PC-3 (cell line): Measurements from ENCODE around the gene PARP12. TPM values are rescaled to one million over a fixed set of nuclear protein-coding genes. Genes with fewer than 3 reads are reported as not detected.

Experiments used
- ATAC-seq: fragments of 200-7000 bp; cut with Tn5 transposase; 2 replicates; pipeline ENCODE4 v1.9.1; 2020; ENCODE audit warnings: mild to moderate bottlenecking, moderate library complexity
- BruUV-seq: library from RNA; stranded (reverse); fragments of 400-500 nt; replicated peaks from 2 replicates; lab custom pipeline; 2021; lab: Mats Ljungman, UMichigan
- CTCF ChIA-PET: fragments of 300-600 bp; sonication (Branson Sonifier 250); formaldehyde crosslinking; loops from one replicate; lab custom pipeline; 2022; ENCODE audit warnings: antibody characterized with exemption; lab: Charles Lee
- POLR2A ChIA-PET: fragments of 300-600 bp; sonication (Branson Sonifier 250); formaldehyde crosslinking; loops from one replicate; lab custom pipeline; 2022; ENCODE audit warnings: antibody characterized with exemption; ENCODE audit not compliant: unreplicated experiment; lab: Charles Lee
- DNase-seq: peaks from one replicate; pipeline ENCODE4 v3.0.0-alpha.2; 2015
- H2AFZ ChIP-seq: fragments of 300-600 bp; sonication (generic); 2 replicates; pipeline ENCODE4 v1.6.0; 2016; ENCODE audit warnings: antibody characterized with exemption, low read length
- H3F3A ChIP-seq: fragments of 300-600 bp; sonication (generic); one replicate; pipeline ENCODE4 v1.6.0; 2017; ENCODE audit warnings: antibody characterized with exemption, low read length, control low read depth, mild to moderate bottlenecking; ENCODE audit not compliant: unreplicated experiment
- H3K27ac ChIP-seq: fragments of 300-600 bp; sonication (generic); 2 replicates; pipeline ENCODE4 v1.5.1; 2016; ENCODE audit warnings: mild to moderate bottlenecking, low read length
- H3K27me3 ChIP-seq: fragments of 300-600 bp; sonication (generic); 2 replicates; pipeline ENCODE4 v1.6.1; 2016; ENCODE audit warnings: low read length, mixed read lengths
- H3K36me3 ChIP-seq: fragments of 300-600 bp; sonication (generic); 2 replicates; pipeline ENCODE4 v1.6.1; 2016; ENCODE audit warnings: low read depth, mixed run types, low read length, mixed read lengths
- H3K4me1 ChIP-seq: fragments of 300-600 bp; sonication (generic); 2 replicates; pipeline ENCODE4 v1.5.1; 2016; ENCODE audit warnings: low read length; ENCODE audit not compliant: insufficient read depth
- H3K4me2 ChIP-seq: fragments of 300-600 bp; sonication (generic); 2 replicates; pipeline ENCODE4 v1.6.0; 2016; ENCODE audit warnings: low read length
- H3K4me3 ChIP-seq: fragments of 300-600 bp; sonication (generic); 2 replicates; pipeline ENCODE4 v1.5.1; 2016; ENCODE audit warnings: mild to moderate bottlenecking, low read length, mixed read lengths
- H3K79me2 ChIP-seq: fragments of 300-600 bp; sonication (generic); 2 replicates; pipeline ENCODE4 v1.6.1; 2017; ENCODE audit warnings: low read length, mixed read lengths
- H3K9ac ChIP-seq: fragments of 300-600 bp; sonication (generic); 2 replicates; pipeline ENCODE4 v1.6.0; 2016; ENCODE audit warnings: mild to moderate bottlenecking, low read length
- H3K9me2 ChIP-seq: fragments of 300-600 bp; sonication (generic); replicated peaks from 2 replicates; pipeline ENCODE4 v1.6.1; 2016; ENCODE audit warnings: mixed run types, low read length, mixed read lengths
- H3K9me3 ChIP-seq: fragments of 300-600 bp; sonication (generic); 2 replicates; pipeline ENCODE4 v1.6.1; 2016; ENCODE audit warnings: low read length, mixed read lengths
- H4K20me1 ChIP-seq: fragments of 300-600 bp; sonication (generic); 2 replicates; pipeline ENCODE4 v1.6.1; 2016; ENCODE audit warnings: low read length, mixed read lengths
- EZH2 ChIP-seq: fragments of 300-600 bp; sonication (generic); IDR thresholded peaks from one replicate; pipeline ENCODE4 v1.6.1; 2017; ENCODE audit warnings: antibody characterized with exemption, mild to moderate bottlenecking, low read length; ENCODE audit not compliant: unreplicated experiment
- EZH2phosphoT487 ChIP-seq: fragments of 300-600 bp; sonication (generic); IDR thresholded peaks from 2 replicates; pipeline ENCODE4 v1.6.1; 2018; ENCODE audit warnings: mild to moderate bottlenecking, antibody characterized with exemption, low read length, borderline replicate concordance
- intact Hi-C: fragments of 100-400 bp; cut with micrococcal nuclease; formaldehyde crosslinking; loops from 2 replicates; pipeline ENCODE4 v1.9.0; 2023
- total RNA-seq: library from RNA; depleted of rRNA; stranded (reverse); fragments of >200 nt; gene quantifications from 2 replicates; pipeline ENCODE4 v1.2.3, GENCODE V29; 2014
- TF ChIP-seq, protein P1 (sequence below): fragments of 300-600 bp; sonication (generic); conservative IDR thresholded peaks from 2 replicates; pipeline ENCODE4 v1.5.1; 2017; ENCODE audit warnings: antibody characterized with exemption, low read depth, mild to moderate bottlenecking, low read length

PARP12 gene
- total RNA-seq, 1 experiment from 2014 or later: 28.1 TPM

- ChIA-PET POLR2A (no interaction called here), CTCF (no interaction called here)
- H3K9me2 ChIP-seq: no peaks in the 10 kb centered on the region
- H3K9me3 ChIP-seq: 0 out of 2 replicates have a peak, but pooled peaks cover 5% of the 10 kb centered on the region
- no peak overlapping the region for H3K4me2 ChIP-seq
- H3K27ac ChIP-seq: no peak overlapping the region
- BruUV-seq: no TSS peak
- no peaks in the 10 kb centered on the region for H3F3A ChIP-seq
- H4K20me1 ChIP-seq: no peaks in the 10 kb centered on the region
- H3K4me3 ChIP-seq: no peak overlapping the region
- DNase-seq: no peak
- no peak for ATAC-seq
- H3K9ac ChIP-seq: no peak overlapping the region
- H3K27me3 ChIP-seq: no peaks in the 10 kb centered on the region
- intact Hi-C loops: no loop called here
- H3K79me2 ChIP-seq: peaks cover 8% of the 10 kb centered on the region; the same call in 1 of the 2 replicates
- no peak overlapping the region for H2AFZ ChIP-seq
- TF ChIP-seq, protein P1, sequence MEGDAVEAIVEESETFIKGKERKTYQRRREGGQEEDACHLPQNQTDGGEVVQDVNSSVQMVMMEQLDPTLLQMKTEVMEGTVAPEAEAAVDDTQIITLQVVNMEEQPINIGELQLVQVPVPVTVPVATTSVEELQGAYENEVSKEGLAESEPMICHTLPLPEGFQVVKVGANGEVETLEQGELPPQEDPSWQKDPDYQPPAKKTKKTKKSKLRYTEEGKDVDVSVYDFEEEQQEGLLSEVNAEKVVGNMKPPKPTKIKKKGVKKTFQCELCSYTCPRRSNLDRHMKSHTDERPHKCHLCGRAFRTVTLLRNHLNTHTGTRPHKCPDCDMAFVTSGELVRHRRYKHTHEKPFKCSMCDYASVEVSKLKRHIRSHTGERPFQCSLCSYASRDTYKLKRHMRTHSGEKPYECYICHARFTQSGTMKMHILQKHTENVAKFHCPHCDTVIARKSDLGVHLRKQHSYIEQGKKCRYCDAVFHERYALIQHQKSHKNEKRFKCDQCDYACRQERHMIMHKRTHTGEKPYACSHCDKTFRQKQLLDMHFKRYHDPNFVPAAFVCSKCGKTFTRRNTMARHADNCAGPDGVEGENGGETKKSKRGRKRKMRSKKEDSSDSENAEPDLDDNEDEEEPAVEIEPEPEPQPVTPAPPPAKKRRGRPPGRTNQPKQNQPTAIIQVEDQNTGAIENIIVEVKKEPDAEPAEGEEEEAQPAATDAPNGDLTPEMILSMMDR: no peak
- TF ChIP-seq EZH2phosphoT487 (no peak), EZH2 (no peak)
- no peaks in the 10 kb centered on the region; the same call in 1 of the 2 replicates for H3K36me3 ChIP-seq
- peaks cover 7% of the 10 kb centered on the region for H3K4me1 ChIP-seq
These were observed 5.3 kb upstream of the PARP12 start for GRCh38 chr7:140068033-140068432.

GRCh38 chr7:140067052-140067451 is 4.3 kb upstream of the PARP12 start:
- intact Hi-C loops: no loop called here
- no peak for DNase-seq
- Histone ChIP-seq H3K4me2 (no peak overlapping the region), H2AFZ (no peak overlapping the region), H3F3A (no peaks in the 10 kb centered on the region), H3K27ac (no peak overlapping the region), H3K27me3 (no peaks in the 10 kb centered on the region), H3K4me1 (peaks cover 7% of the 10 kb centered on the region), H3K9me2 (no peaks in the 10 kb centered on the region), H3K4me3 (no peak overlapping the region), H3K79me2 (peaks cover 13% of the 10 kb centered on the region), H3K9ac (no peak overlapping the region), H3K36me3 (no peaks in the 10 kb centered on the region; the same call in 1 of the 2 replicates), H4K20me1 (no peaks in the 10 kb centered on the region), H3K9me3 (0 out of 2 replicates have a peak, but pooled peaks cover 5% of the 10 kb centered on the region)
- POLR2A ChIA-PET: no interaction called here
- CTCF ChIA-PET: no interaction called here
- TF ChIP-seq, protein P1: no peak
- TF ChIP-seq EZH2phosphoT487 (no peak), EZH2 (no peak)
- BruUV-seq: no TSS peak
- ATAC-seq: no peak

- Histone ChIP-seq H3F3A (peaks cover 7% of the 10 kb centered on the region), H3K9ac (peak overlapping the region; percentile 85), H3K27me3 (no peaks in the 10 kb centered on the region), H2AFZ (peak overlapping the region; percentile 97), H3K9me2 (no peaks in the 10 kb centered on the region), H4K20me1 (no peaks in the 10 kb centered on the region), H3K4me1 (peaks cover 41% of the 10 kb centered on the region), H3K4me2 (peak overlapping the region; percentile 90), H3K36me3 (peaks cover 6% of the 10 kb centered on the region; the same call in 1 of the 2 replicates), H3K9me3 (0 out of 2 replicates have a peak, but pooled peaks cover 5% of the 10 kb centered on the region), H3K79me2 (peaks cover 46% of the 10 kb centered on the region), H3K27ac (peak overlapping the region; percentile 95), H3K4me3 (peak overlapping the region; percentile 80)
- DNase-seq: peak; percentile 17
- no TSS peak for BruUV-seq
- ChIA-PET CTCF (no interaction called here), POLR2A (no interaction called here)
- intact Hi-C loops: loop anchor here (5.0 kb wide), 1 partner anchor 265 kb away; no protein-coding TSS in a partner anchor
- TF ChIP-seq EZH2phosphoT487 (no peak), EZH2 (no peak)
- TF ChIP-seq, protein P1: no peak
- ATAC-seq: peak; percentile 6
These were observed 628 bp downstream of the PARP12 start for GRCh38 chr7:140062118-140062527.
